ENCODE data around the gene MAPKAP1.
A peak's percentile ranks its signal among the peaks of the same experiment; 100 is the strongest.

Gene MAPKAP1

DNA sequence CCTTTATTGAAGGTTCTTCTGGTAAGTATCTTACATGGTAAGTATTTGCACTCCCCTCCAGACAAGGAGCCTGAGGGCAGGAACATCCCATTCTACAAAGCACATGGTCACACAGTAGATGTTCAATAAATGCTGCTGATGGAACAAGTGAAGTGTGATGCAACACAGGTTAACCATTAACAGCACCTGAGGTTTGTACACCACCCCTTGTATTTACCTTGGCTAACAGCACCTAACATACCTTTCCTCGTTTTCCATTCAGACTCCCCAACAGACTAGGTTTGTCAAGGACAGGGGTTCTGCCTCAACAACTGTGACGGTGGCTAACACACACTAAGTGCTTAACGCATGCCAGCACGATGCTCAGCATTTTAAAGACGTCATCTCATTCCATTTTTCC is 213.6 kb downstream of the MAPKAP1 start:
- no CpG with 5 or more reads among the region's 5 CpGs for WGBS (ENCODE audit: extremely low coverage, insufficient coverage, low lambda C conversion rate)
- Histone ChIP-seq H3K79me2 (ENCODE audit: control insufficient read depth, insufficient read depth, low read length) (no peaks in the 10 kb centered on the region), H3K4me3 (ENCODE audit: low read length) (no peak overlapping the region), H3K27me3 (ENCODE audit: insufficient read depth, low read length, poor library complexity) (no peaks in the 10 kb centered on the region), H3K4ac (ENCODE audit: low read depth, low read length) (no peak overlapping the region), H4K5ac (ENCODE audit: low read length) (no peak overlapping the region), H3K4me2 (ENCODE audit: low read length) (no peak overlapping the region), H3K23ac (ENCODE audit: low read length) (no peak overlapping the region), H3K79me1 (ENCODE audit: low read length) (no peaks in the 10 kb centered on the region), H3K4me1 (ENCODE audit: control insufficient read depth, low read depth, low read length) (peaks cover 20% of the 10 kb centered on the region), H2AK5ac (ENCODE audit: low read length) (no peak overlapping the region), H3K9ac (ENCODE audit: low read length) (no peak overlapping the region), H3K18ac (ENCODE audit: low read length) (no peak overlapping the region), H3K36me3 (ENCODE audit: control insufficient read depth, insufficient read depth, low read length) (no peaks in the 10 kb centered on the region), H3K27ac (ENCODE audit: low read depth, low read length) (no peak overlapping the region), H3K56ac (ENCODE audit: low read length) (no peak overlapping the region), H2BK15ac (replicated peaks; ENCODE audit: low read depth) (no peak overlapping the region), H2BK120ac (ENCODE audit: low read depth, low read length) (no peak overlapping the region), H4K8ac (ENCODE audit: low read depth, low read length) (no peak overlapping the region), H2BK5ac (ENCODE audit: low read length) (no peak overlapping the region)
- no peak for DNase-seq

DNA sequence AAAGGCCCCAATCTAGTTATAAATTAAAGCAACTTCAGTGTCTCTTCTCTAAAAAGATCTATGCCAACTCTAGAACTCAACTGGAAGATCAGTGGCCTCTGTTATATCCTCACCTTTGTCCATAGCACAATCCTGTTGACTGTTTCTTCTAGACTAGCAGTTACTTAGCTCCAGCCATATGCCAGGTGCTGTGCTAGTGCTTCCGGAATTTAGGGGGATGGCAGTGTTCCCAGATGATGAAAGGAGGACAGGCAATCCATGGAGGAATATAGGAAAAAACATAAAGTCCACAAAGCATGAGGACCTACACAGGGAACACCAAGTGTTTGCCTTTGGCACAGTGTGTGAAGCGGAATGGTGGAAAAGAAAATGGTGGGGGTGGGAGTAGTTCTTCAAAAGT is 214.3 kb downstream of the MAPKAP1 start:
- Histone ChIP-seq H3K79me1 (ENCODE audit: low read length) (no peaks in the 10 kb centered on the region), H3K36me3 (ENCODE audit: control insufficient read depth, insufficient read depth, low read length) (no peaks in the 10 kb centered on the region), H3K9ac (ENCODE audit: low read length) (no peak overlapping the region), H3K27me3 (ENCODE audit: insufficient read depth, low read length, poor library complexity) (no peaks in the 10 kb centered on the region), H3K4me2 (ENCODE audit: low read length) (no peak overlapping the region), H4K8ac (ENCODE audit: low read depth, low read length) (no peak overlapping the region), H2AK5ac (ENCODE audit: low read length) (no peak overlapping the region), H3K27ac (ENCODE audit: low read depth, low read length) (no peak overlapping the region), H3K4me1 (ENCODE audit: control insufficient read depth, low read depth, low read length) (peaks cover 20% of the 10 kb centered on the region), H2BK5ac (ENCODE audit: low read length) (no peak overlapping the region), H3K4me3 (ENCODE audit: low read length) (no peak overlapping the region), H2BK15ac (replicated peaks; ENCODE audit: low read depth) (no peak overlapping the region), H3K56ac (ENCODE audit: low read length) (no peak overlapping the region), H3K23ac (ENCODE audit: low read length) (no peak overlapping the region), H3K18ac (ENCODE audit: low read length) (no peak overlapping the region), H4K5ac (ENCODE audit: low read length) (no peak overlapping the region), H3K4ac (ENCODE audit: low read depth, low read length) (no peak overlapping the region), H2BK120ac (ENCODE audit: low read depth, low read length) (no peak overlapping the region), H3K79me2 (ENCODE audit: control insufficient read depth, insufficient read depth, low read length) (no peaks in the 10 kb centered on the region)
- no CpG with 5 or more reads among the region's 2 CpGs for WGBS (ENCODE audit: extremely low coverage, insufficient coverage, low lambda C conversion rate)
- DNase-seq: no peak

DNA sequence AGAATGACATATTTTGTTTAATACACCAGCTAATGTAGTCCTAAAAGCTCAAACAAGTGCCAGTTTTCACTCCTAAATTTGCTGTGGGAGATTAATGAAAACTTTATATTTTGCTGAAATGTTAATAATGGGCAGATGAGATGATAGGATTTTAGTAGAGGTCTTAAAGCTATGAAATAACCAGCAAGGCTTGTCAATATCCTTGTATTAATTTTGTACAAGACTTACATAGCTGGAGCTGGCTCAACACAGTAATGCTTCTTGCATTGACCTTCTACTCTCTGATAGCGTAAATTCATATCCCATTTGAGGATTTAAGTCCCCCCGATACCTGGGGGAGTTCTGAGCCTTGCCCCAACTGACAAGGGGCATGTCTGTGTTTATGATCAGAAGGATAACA is 219.2 kb downstream of the MAPKAP1 start:
- Histone ChIP-seq H3K56ac (ENCODE audit: low read length) (no peak overlapping the region), H2AK5ac (ENCODE audit: low read length) (no peak overlapping the region), H3K4ac (ENCODE audit: low read depth, low read length) (no peak overlapping the region), H2BK120ac (ENCODE audit: low read depth, low read length) (no peak overlapping the region), H3K79me1 (ENCODE audit: low read length) (no peaks in the 10 kb centered on the region), H2BK15ac (replicated peaks; ENCODE audit: low read depth) (no peak overlapping the region), H3K27ac (ENCODE audit: low read depth, low read length) (no peak overlapping the region), H2BK5ac (ENCODE audit: low read length) (no peak overlapping the region), H3K36me3 (ENCODE audit: control insufficient read depth, insufficient read depth, low read length) (no peaks in the 10 kb centered on the region), H3K4me2 (ENCODE audit: low read length) (no peak overlapping the region), H3K9ac (ENCODE audit: low read length) (no peak overlapping the region), H3K27me3 (ENCODE audit: insufficient read depth, low read length, poor library complexity) (no peaks in the 10 kb centered on the region), H3K79me2 (ENCODE audit: control insufficient read depth, insufficient read depth, low read length) (no peaks in the 10 kb centered on the region), H3K4me1 (ENCODE audit: control insufficient read depth, low read depth, low read length) (no peaks in the 10 kb centered on the region), H3K23ac (ENCODE audit: low read length) (no peak overlapping the region), H3K4me3 (ENCODE audit: low read length) (no peak overlapping the region), H4K5ac (ENCODE audit: low read length) (no peak overlapping the region), H4K8ac (ENCODE audit: low read depth, low read length) (no peak overlapping the region), H3K18ac (ENCODE audit: low read length) (no peak overlapping the region)
- no peak for DNase-seq
- whole genome bisulfite sequencing (ENCODE audit: extremely low coverage, insufficient coverage, low lambda C conversion rate): no CpG with 5 or more reads among the region's 2 CpGs

DNA sequence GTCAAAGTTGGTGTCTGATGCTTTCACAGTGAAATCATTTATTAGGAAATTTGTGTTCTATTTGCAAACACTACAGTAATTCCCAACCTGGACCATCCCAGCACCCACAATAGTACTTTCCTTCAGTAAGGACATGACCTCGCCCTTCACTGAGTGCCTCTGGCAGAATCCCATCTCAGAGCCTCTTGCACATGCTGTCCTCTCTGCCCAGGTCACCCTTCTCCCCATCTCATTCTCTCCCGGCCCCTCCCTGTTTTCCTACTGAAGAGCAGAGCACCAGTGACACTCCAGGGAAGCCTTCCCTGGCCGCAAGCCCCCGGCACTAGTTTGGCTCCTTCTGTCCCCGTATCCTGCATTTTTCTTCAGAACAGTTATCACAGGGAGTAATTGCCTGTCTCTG is 220.4 kb downstream of the MAPKAP1 start:
- WGBS (ENCODE audit: extremely low coverage, insufficient coverage, low lambda C conversion rate): no CpG with 5 or more reads among the region's 5 CpGs
- Histone ChIP-seq H4K8ac (ENCODE audit: low read depth, low read length) (no peak overlapping the region), H3K18ac (ENCODE audit: low read length) (no peak overlapping the region), H4K5ac (ENCODE audit: low read length) (no peak overlapping the region), H3K79me1 (ENCODE audit: low read length) (no peaks in the 10 kb centered on the region), H3K27me3 (ENCODE audit: insufficient read depth, low read length, poor library complexity) (no peaks in the 10 kb centered on the region), H3K4me1 (ENCODE audit: control insufficient read depth, low read depth, low read length) (no peaks in the 10 kb centered on the region), H3K4me3 (ENCODE audit: low read length) (no peak overlapping the region), H3K9ac (ENCODE audit: low read length) (no peak overlapping the region), H2BK120ac (ENCODE audit: low read depth, low read length) (no peak overlapping the region), H3K4ac (ENCODE audit: low read depth, low read length) (no peak overlapping the region), H2AK5ac (ENCODE audit: low read length) (no peak overlapping the region), H3K27ac (ENCODE audit: low read depth, low read length) (no peak overlapping the region), H3K79me2 (ENCODE audit: control insufficient read depth, insufficient read depth, low read length) (no peaks in the 10 kb centered on the region), H3K4me2 (ENCODE audit: low read length) (no peak overlapping the region), H2BK5ac (ENCODE audit: low read length) (no peak overlapping the region), H3K23ac (ENCODE audit: low read length) (no peak overlapping the region), H3K36me3 (ENCODE audit: control insufficient read depth, insufficient read depth, low read length) (no peaks in the 10 kb centered on the region), H3K56ac (ENCODE audit: low read length) (peak overlapping the region; percentile 25), H2BK15ac (replicated peaks; ENCODE audit: low read depth) (no peak overlapping the region)
- DNase-seq: no peak

DNA sequence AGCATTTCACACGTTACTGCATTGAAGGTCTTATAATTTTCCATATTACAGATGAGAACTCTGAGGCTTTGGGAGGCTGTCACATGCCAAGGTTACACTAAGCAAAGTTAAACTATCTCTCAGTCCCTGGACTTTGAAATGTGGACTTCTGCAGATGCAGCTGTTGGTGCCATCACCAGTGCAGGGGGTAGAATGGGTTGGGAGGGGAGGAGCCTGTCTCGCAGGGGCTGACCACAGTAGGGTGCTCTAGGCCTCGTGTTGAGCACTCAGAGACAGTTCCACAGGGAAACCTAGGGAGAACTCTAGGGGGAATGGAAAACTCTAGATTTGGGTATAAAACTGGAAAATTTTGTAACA is 220.9 kb downstream of the MAPKAP1 start:
- WGBS (ENCODE audit: extremely low coverage, insufficient coverage, low lambda C conversion rate): no CpG with 5 or more reads among the region's 3 CpGs
- DNase-seq: no peak

DNA sequence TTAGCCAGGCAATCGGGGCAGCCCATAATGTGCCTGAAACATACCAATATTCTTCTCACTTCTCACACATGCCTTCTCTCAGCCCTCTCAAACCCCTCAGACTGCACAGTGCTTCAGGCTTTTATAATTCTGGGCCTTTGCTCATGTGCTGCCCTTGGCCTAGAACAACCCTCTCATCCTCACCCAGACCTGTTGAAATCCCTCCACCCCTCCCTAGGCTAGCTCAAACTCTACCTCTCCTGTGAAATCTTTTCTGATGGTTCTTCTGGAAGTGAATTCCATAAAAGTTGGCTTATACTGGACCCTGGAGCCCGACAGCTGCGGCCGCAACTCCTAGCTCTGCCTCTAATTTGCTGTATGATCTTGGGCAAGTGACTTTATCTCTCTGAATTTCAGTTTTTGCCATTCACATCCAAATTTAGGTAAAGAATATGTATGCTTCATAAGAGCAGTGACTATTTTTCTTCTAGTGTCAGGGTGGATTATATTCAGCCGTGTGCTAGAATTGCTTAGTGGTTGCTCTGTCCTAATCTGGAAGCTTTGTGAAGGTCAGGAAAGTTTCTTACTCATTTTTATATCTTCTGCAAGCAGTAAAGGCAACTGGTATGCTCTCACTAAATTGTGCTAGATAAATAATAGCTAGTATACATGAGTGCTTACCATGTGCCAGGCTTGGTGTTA is 221.4 kb downstream of the MAPKAP1 start:
- H3K4ac ChIP-seq (ENCODE audit: low read depth, low read length): no peak overlapping the region
- no peak overlapping the region for H3K18ac ChIP-seq (ENCODE audit: low read length)
- H3K9ac ChIP-seq (ENCODE audit: low read length): no peak overlapping the region
- H3K27me3 ChIP-seq (ENCODE audit: insufficient read depth, low read length, poor library complexity): no peaks in the 10 kb centered on the region
- H3K23ac ChIP-seq (ENCODE audit: low read length): no peak overlapping the region
- no peaks in the 10 kb centered on the region for H3K4me1 ChIP-seq (ENCODE audit: control insufficient read depth, low read depth, low read length)
- no peak overlapping the region for H4K5ac ChIP-seq (ENCODE audit: low read length)
- WGBS (ENCODE audit: extremely low coverage, insufficient coverage, low lambda C conversion rate): no CpG with 5 or more reads among the region's 5 CpGs
- H3K36me3 ChIP-seq (ENCODE audit: control insufficient read depth, insufficient read depth, low read length): no peaks in the 10 kb centered on the region
- DNase-seq: no peak
- no peak overlapping the region for H2BK120ac ChIP-seq (ENCODE audit: low read depth, low read length)
- no peak overlapping the region for H2BK5ac ChIP-seq (ENCODE audit: low read length)
- no peak overlapping the region for H3K27ac ChIP-seq (ENCODE audit: low read depth, low read length)
- H4K8ac ChIP-seq (ENCODE audit: low read depth, low read length): no peak overlapping the region
- H3K4me3 ChIP-seq (ENCODE audit: low read length): no peak overlapping the region
- no peak overlapping the region for H2BK15ac ChIP-seq (replicated peaks; ENCODE audit: low read depth)
- H3K4me2 ChIP-seq (ENCODE audit: low read length): no peak overlapping the region
- no peaks in the 10 kb centered on the region for H3K79me1 ChIP-seq (ENCODE audit: low read length)
- no peaks in the 10 kb centered on the region for H3K79me2 ChIP-seq (ENCODE audit: control insufficient read depth, insufficient read depth, low read length)
- H3K56ac ChIP-seq (ENCODE audit: low read length): no peak overlapping the region
- H2AK5ac ChIP-seq (ENCODE audit: low read length): no peak overlapping the region

More for the DNA sequence above, 220.9 kb downstream of the MAPKAP1 start:
- Histone ChIP-seq H3K23ac (ENCODE audit: low read length) (no peak overlapping the region), H3K56ac (ENCODE audit: low read length) (no peak overlapping the region), H3K4me1 (ENCODE audit: control insufficient read depth, low read depth, low read length) (no peaks in the 10 kb centered on the region), H4K5ac (ENCODE audit: low read length) (no peak overlapping the region), H3K9ac (ENCODE audit: low read length) (no peak overlapping the region), H3K79me2 (ENCODE audit: control insufficient read depth, insufficient read depth, low read length) (no peaks in the 10 kb centered on the region), H3K27me3 (ENCODE audit: insufficient read depth, low read length, poor library complexity) (no peaks in the 10 kb centered on the region), H2BK5ac (ENCODE audit: low read length) (no peak overlapping the region), H2BK120ac (ENCODE audit: low read depth, low read length) (no peak overlapping the region), H4K8ac (ENCODE audit: low read depth, low read length) (no peak overlapping the region), H3K27ac (ENCODE audit: low read depth, low read length) (no peak overlapping the region), H3K18ac (ENCODE audit: low read length) (no peak overlapping the region), H2AK5ac (ENCODE audit: low read length) (no peak overlapping the region), H3K79me1 (ENCODE audit: low read length) (no peaks in the 10 kb centered on the region), H3K4me2 (ENCODE audit: low read length) (no peak overlapping the region), H3K4me3 (ENCODE audit: low read length) (no peak overlapping the region), H2BK15ac (replicated peaks; ENCODE audit: low read depth) (no peak overlapping the region), H3K4ac (ENCODE audit: low read depth, low read length) (no peak overlapping the region), H3K36me3 (ENCODE audit: control insufficient read depth, insufficient read depth, low read length) (no peaks in the 10 kb centered on the region)
